Hepatocyte (in vitro differentiated cells): ENCODE data around the gene LRRC8A. TPM values are rescaled to one million over a fixed set of nuclear protein-coding genes. Genes with fewer than 3 reads are reported as not detected.

Source experiments
- DNase-seq: peaks from one replicate; pipeline ENCODE4 v3.0.0-alpha.2; 2016; ENCODE audit warnings: low spot score
- H2AFZ ChIP-seq: fragments of 200-600 bp; sonication (generic); 2 replicates; pipeline ENCODE4 v1.6.0; 2016; ENCODE audit warnings: antibody characterized with exemption, mild to moderate bottlenecking
- H3K27ac ChIP-seq: fragments of 200-600 bp; sonication (generic); 2 replicates; pipeline ENCODE4 v1.5.1; 2016; ENCODE audit warnings: mild to moderate bottlenecking
- H3K27me3 ChIP-seq: fragments of 200-600 bp; sonication (generic); 2 replicates; pipeline ENCODE4 v1.6.1; 2016
- H3K36me3 ChIP-seq: fragments of 200-600 bp; sonication (generic); replicated peaks from 2 replicates; pipeline ENCODE4 v1.5.1; 2016; ENCODE audit warnings: low read depth; ENCODE audit not compliant: insufficient read depth
- H3K4me1 ChIP-seq: fragments of 200-600 bp; sonication (generic); 2 replicates; pipeline ENCODE4 v1.5.1; 2016; ENCODE audit warnings: mild to moderate bottlenecking, moderate library complexity; ENCODE audit not compliant: insufficient read depth
- H3K4me2 ChIP-seq: fragments of 200-600 bp; sonication (generic); 2 replicates; pipeline ENCODE4 v1.6.0; 2016
- H3K4me3 ChIP-seq: fragments of 200-600 bp; sonication (generic); 2 replicates; pipeline ENCODE4 v1.5.1; 2016; ENCODE audit warnings: mild to moderate bottlenecking
- H3K79me2 ChIP-seq: fragments of 200-600 bp; sonication (generic); 2 replicates; pipeline ENCODE4 v1.6.0; 2017; ENCODE audit warnings: mild to moderate bottlenecking
- H3K9me2 ChIP-seq: fragments of 200-600 bp; sonication (generic); replicated peaks from 2 replicates; pipeline ENCODE4 v1.6.0; 2017; ENCODE audit warnings: mild to moderate bottlenecking; ENCODE audit not compliant: insufficient read depth
- H3K9me3 ChIP-seq: fragments of 200-600 bp; sonication (generic); 2 replicates; pipeline ENCODE4 v1.5.1; 2016; ENCODE audit warnings: low read depth, mild to moderate bottlenecking
- H4K20me1 ChIP-seq: fragments of 200-600 bp; sonication (generic); 2 replicates; pipeline ENCODE4 v1.6.0; 2016; ENCODE audit warnings: mild to moderate bottlenecking; ENCODE audit not compliant: insufficient read depth, poor library complexity, severe bottlenecking
- EZH2 ChIP-seq: fragments of 200-600 bp; sonication (generic); IDR thresholded peaks from 2 replicates; pipeline ENCODE4 v1.6.1; 2016; ENCODE audit warnings: antibody characterized with exemption, mild to moderate bottlenecking, borderline replicate concordance
- EZH2phosphoT487 ChIP-seq: fragments of 200-600 bp; sonication (generic); IDR thresholded peaks from one replicate; pipeline ENCODE4 v1.6.1; 2018; ENCODE audit warnings: antibody characterized with exemption, mild to moderate bottlenecking, low read depth, moderate library complexity; ENCODE audit not compliant: unreplicated experiment, severe bottlenecking
- WGBS: methylation state at CpG from one replicate; pipeline ENCODE4 v1.1.6; 2016; ENCODE audit warnings: low lambda C conversion rate; ENCODE audit errors: missing lambda C conversion rate; 5-methylcytosine and 5-hydroxymethylcytosine counted together
- polyA plus RNA-seq: library from polyadenylated mRNA; unstranded; fragments of >200 nt; fragmentation: Nextera tagmentation; extraction: Ambion mirVana; gene quantifications from 2 replicates; pipeline ENCODE4 v1.2.1, GENCODE V29; 2016
- total RNA-seq: library from RNA; depleted of rRNA; stranded (reverse); fragments of >200 nt; gene quantifications from 2 replicates; pipeline ENCODE4 v1.2.3, GENCODE V29; 2014
- TF ChIP-seq, protein P1 (sequence below): fragments of 200-600 bp; sonication (generic); IDR thresholded peaks from 2 replicates; pipeline ENCODE4 v1.5.1; 2016; ENCODE audit warnings: antibody characterized with exemption, mild to moderate bottlenecking; ENCODE audit not compliant: poor library complexity

Gene LRRC8A
- total and polyA plus RNA-seq, 2 experiments from 2014 or later, result 30.7 to 55.6 TPM

DNA sequence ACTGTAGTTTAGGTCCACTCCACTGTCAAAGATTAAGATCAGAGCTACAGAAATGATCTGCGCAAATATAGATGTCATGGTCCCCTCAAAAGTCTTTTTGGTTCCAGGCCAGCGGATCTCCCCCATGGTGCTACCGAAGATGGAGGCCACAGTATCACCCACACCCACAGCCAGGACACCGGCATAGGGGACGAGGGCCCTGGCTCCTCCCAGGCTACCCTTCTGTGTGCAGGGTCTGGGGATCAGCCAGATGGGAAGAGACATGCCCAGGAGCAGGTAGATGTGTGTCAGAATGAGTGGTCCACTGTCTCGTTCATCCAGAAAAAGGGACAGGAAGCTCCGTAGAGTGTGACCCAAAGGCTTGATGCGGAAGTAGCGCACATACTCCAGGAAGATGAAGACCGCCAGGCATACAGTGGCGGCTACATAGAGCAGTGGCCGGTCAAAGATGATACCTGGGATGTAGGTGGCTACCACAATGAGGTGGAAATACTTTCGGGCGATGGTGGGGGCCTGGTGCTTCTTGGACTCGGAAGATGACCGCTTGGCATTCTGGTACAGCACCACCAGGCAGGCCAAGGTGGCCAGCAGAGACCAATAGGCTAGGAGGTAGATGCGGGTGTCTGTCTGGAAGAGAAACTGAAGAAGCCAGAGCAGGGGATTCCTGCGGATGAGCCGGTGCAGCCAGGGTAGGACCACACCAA, 64.0 kb downstream of the LRRC8A start:
- Histone ChIP-seq H3K36me3 (no peaks in the 10 kb centered on the region), H3K4me2 (peak overlapping the region; percentile 86)

DNA sequence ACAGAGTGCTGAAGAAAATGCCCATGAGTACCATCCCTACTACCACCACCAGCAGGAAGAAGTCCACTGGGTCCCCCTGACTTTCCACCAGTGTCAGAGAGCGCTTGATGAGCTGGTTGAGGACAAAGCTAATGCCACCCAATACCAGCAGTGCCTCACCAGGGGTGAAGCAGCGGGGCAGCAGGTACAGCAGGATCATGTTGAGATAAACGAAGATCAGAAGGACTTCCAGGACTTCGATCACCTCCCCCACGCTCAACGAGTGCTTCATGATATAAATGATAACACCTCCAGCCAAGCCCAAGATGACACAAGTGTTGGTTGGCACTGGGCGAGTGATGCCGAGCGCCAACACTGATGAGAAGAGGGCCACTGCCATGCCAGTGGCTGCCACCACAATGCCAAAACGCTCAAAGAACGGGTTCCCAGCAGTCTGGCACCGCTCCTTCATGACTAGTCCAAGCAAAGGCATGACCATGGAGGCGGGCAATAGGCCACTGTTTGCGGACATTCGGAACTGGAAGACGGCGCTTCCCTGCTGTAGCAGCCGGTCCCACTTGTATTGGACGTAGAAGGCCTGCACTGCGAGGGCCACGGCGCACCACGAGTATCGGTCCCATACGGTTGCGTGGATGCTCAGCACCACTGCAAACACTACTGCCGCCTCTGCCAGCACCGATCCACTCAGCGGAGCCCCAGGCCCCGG, 64.8 kb downstream of the LRRC8A start:
- Histone ChIP-seq H3K4me2 (peak overlapping the region; percentile 86), H3K9me2 (no peaks in the 10 kb centered on the region), H3K9me3 (no peaks in the 10 kb centered on the region), H3K36me3 (no peaks in the 10 kb centered on the region), H2AFZ (peak overlapping the region; percentile 50), H4K20me1 (no peaks in the 10 kb centered on the region), H3K4me3 (peak overlapping the region; percentile 74), H3K27me3 (no peaks in the 10 kb centered on the region), H3K4me1 (peaks cover 22% of the 10 kb centered on the region), H3K27ac (peak overlapping the region; percentile 90), H3K79me2 (peaks cover 44% of the 10 kb centered on the region)
- 39% methylated on average over 28 of the region's 30 CpGs for WGBS
- no peak for TF ChIP-seq EZH2phosphoT487
- TF ChIP-seq EZH2, result no peak
- TF ChIP-seq, protein P1, sequence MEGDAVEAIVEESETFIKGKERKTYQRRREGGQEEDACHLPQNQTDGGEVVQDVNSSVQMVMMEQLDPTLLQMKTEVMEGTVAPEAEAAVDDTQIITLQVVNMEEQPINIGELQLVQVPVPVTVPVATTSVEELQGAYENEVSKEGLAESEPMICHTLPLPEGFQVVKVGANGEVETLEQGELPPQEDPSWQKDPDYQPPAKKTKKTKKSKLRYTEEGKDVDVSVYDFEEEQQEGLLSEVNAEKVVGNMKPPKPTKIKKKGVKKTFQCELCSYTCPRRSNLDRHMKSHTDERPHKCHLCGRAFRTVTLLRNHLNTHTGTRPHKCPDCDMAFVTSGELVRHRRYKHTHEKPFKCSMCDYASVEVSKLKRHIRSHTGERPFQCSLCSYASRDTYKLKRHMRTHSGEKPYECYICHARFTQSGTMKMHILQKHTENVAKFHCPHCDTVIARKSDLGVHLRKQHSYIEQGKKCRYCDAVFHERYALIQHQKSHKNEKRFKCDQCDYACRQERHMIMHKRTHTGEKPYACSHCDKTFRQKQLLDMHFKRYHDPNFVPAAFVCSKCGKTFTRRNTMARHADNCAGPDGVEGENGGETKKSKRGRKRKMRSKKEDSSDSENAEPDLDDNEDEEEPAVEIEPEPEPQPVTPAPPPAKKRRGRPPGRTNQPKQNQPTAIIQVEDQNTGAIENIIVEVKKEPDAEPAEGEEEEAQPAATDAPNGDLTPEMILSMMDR, result no peak
- DNase-seq, result peak; percentile 46

More for the DNA sequence above, 64.0 kb downstream of the LRRC8A start:
- H4K20me1 ChIP-seq, result no peaks in the 10 kb centered on the region
- no peaks in the 10 kb centered on the region for H3K9me3 ChIP-seq
- DNase-seq, result no peak
- H3K9me2 ChIP-seq, result no peaks in the 10 kb centered on the region
- peaks cover 22% of the 10 kb centered on the region for H3K4me1 ChIP-seq
- H3K27me3 ChIP-seq, result no peaks in the 10 kb centered on the region
- over 99% methylated on average over 19 of the region's 19 CpGs for WGBS
- H3K27ac ChIP-seq, result no peak overlapping the region
- no peak overlapping the region for H3K4me3 ChIP-seq
- no peak for TF ChIP-seq EZH2
- TF ChIP-seq EZH2phosphoT487, result no peak
- TF ChIP-seq, protein P1, result no peak
- H3K79me2 ChIP-seq, result peaks cover 44% of the 10 kb centered on the region
- H2AFZ ChIP-seq, result no peak overlapping the region

DNA sequence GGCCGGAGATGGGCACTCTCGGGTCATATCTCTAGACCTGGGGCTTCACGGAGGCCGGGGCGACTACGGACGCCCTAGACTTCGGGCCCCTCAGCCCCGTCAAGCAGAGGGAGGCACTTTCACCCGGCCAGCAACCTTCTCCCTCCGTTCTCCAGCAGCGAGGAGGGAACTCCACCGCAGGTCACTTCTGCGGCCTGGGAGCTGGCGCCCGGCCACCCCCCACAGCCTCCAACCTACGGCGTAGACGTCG, 65.3 kb downstream of the LRRC8A start:
- no peak for TF ChIP-seq EZH2phosphoT487
- TF ChIP-seq, protein P1, result no peak
- TF ChIP-seq EZH2, result no peak
- WGBS, result 2% methylated on average over 18 of the region's 20 CpGs

More for the DNA sequence above, 65.3 kb downstream of the LRRC8A start:
- Histone ChIP-seq H3K27ac (peak overlapping the region; percentile 90), H4K20me1 (no peaks in the 10 kb centered on the region), H3K9me3 (no peaks in the 10 kb centered on the region), H3K9me2 (no peaks in the 10 kb centered on the region), H3K79me2 (peaks cover 44% of the 10 kb centered on the region), H3K36me3 (no peaks in the 10 kb centered on the region), H2AFZ (peak overlapping the region; percentile 50), H3K4me2 (peak overlapping the region; percentile 86), H3K4me3 (peak overlapping the region; percentile 74), H3K4me1 (peaks cover 22% of the 10 kb centered on the region), H3K27me3 (no peaks in the 10 kb centered on the region)
- no peak for DNase-seq
